Cardiac fibroblast (primary cell): ENCODE data around the gene NLGN1.

ENCODE experiments used
- DNase-seq, 2 donors: peaks; one replicate each; pipeline versions ENCODE4 v3.0.0 to v3.0.0-alpha.2; 2010; ENCODE audit warnings: low read depth in 2 of 2
- H3K4me3 ChIP-seq, 2 donors: replicated peaks in 1 of 2; 1 replicate in 1 of 2; 2 replicates in 1 of 2; pipeline ENCODE4 v1.5.1; 2011; ENCODE audit warnings: low read depth in 2 of 2, low read length in 2 of 2, mild to moderate bottlenecking in 2 of 2, moderate library complexity in 1 of 2
- TF ChIP-seq, protein P1 (sequence below): IDR thresholded peaks from one replicate; pipeline ENCODE4 v1.5.1; 2011; ENCODE audit warnings: low read depth, mild to moderate bottlenecking, low read length, inconsistent platforms

The NLGN1 gene

DNA sequence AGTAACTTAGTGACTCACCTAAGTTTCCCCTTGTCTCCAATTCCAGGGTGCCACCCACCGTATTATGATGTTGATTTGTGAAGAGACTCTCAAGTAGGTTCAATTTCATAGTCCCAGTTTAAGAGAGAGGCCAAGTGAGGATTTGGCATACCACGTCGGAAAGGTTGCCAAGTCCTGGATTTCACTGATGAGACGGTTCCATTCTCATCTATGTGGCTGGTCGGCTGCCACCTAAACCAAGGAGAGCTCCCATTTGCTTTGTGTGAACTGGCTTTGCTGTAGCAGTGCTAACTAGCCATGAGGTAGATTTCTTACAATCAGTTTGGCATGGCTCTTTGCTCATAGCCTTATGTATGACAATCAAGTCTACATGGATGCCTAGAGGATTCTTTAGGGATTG, 653.6 kb downstream of the NLGN1 start:
- TF ChIP-seq, protein P1, sequence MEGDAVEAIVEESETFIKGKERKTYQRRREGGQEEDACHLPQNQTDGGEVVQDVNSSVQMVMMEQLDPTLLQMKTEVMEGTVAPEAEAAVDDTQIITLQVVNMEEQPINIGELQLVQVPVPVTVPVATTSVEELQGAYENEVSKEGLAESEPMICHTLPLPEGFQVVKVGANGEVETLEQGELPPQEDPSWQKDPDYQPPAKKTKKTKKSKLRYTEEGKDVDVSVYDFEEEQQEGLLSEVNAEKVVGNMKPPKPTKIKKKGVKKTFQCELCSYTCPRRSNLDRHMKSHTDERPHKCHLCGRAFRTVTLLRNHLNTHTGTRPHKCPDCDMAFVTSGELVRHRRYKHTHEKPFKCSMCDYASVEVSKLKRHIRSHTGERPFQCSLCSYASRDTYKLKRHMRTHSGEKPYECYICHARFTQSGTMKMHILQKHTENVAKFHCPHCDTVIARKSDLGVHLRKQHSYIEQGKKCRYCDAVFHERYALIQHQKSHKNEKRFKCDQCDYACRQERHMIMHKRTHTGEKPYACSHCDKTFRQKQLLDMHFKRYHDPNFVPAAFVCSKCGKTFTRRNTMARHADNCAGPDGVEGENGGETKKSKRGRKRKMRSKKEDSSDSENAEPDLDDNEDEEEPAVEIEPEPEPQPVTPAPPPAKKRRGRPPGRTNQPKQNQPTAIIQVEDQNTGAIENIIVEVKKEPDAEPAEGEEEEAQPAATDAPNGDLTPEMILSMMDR = no peak
- no peak for DNase-seq
- no peak overlapping the region for H3K4me3 ChIP-seq

DNA sequence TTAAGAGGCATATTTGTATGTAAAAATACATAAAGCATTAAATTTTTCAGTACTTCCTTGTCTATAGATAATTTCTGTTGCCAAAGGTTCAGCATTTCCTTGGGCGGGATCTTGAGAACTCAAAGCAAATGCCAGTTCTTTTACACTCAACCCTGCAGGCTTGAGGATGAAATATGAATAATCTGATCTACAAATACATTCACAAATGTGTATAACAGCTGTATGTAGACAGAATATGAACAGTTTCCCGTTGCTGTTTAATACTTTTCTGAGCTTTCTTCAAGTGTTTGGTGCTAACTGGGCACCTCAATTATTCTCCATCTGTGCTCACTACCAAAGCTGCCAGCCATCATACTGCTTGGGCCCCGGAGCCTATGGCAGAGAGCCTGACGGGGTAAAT, 661.3 kb downstream of the NLGN1 start:
- TF ChIP-seq, protein P1 = no peak
- H3K4me3 ChIP-seq = no peak overlapping the region
- no peak for DNase-seq

DNA sequence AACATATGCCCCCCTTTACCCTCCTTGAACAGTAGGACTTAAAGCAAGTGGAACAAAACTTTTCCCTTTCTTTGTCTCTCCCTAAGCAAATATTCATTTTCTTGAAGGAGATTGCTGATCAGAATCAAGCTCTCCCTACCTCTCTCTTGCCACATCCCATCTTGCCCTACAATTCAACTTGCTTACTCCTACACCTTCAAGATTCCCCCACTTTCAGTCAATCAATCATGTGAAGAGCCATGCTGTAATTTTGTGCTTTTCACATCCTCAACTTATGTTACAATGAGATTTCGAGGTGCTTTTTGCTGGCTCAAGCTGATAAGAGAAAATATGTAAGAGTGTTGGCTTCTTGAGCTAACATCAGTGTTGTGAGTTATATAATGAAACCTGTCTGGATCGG, 662.9 kb downstream of the NLGN1 start:
- no peak overlapping the region for H3K4me3 ChIP-seq
- no peak for DNase-seq
- TF ChIP-seq, protein P1 = no peak

DNA sequence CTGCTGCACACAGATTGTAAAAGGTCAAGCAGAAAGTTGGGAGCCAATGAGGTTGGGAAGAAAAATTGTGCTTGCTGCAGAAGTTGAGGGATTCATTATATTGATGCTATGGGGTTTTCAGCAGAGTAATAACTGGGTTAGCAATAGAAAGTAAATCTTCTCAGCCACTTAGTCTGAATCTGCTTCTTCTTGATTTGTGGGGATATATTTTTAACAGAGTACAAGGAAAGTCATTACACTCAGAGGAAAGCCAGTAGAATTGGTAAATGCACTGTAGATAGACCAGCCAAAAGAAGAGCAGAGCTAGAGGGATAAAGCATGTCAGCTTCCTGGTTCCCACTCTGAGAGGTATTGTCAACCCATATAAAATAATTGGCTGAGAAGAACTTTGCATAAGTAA, 663.6 kb downstream of the NLGN1 start:
- TF ChIP-seq, protein P1 = no peak

DNA sequence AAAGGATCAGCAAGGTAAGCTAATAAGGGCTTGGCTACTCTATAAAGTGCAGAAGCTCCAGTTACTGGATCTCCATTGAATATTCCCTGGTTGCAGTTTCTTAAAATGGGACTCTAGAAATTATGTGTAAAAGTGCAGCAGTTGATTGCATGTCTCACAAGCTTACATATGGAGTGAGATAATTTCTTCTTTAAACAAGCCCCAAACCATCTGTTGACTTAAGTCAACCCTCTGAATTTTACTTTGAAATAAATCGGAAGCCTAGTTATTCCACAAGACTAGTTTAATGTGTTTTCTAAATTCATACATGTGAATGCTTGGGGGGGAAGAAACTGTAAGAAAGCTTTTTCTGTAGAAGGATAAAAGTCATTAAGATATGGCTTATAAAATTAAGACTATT, 664.2 kb downstream of the NLGN1 start:
- no peak overlapping the region for H3K4me3 ChIP-seq
- TF ChIP-seq, protein P1 = no peak
- no peak for DNase-seq

More for the DNA sequence above, 663.6 kb downstream of the NLGN1 start:
- DNase-seq = no peak
- no peak overlapping the region for H3K4me3 ChIP-seq

DNA sequence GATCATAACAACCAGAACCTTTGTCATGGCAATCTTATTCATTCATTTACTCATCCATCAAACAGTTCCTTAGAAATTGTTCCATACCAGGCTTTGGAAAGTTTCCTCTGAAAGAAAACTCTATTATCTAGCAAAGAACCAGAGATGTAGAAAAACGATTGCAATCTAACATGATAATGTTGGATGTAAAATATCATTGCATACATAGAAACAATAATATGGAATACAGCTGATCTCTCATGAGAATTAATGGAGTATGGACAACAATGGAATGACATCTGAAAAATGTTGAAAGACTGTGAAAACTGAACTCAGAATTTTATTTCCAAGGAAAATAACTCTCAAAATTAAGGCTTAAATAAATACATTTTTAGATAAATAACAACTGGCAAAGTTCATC, 665.4 kb downstream of the NLGN1 start:
- no peak overlapping the region for H3K4me3 ChIP-seq
- TF ChIP-seq, protein P1 = no peak
- no peak for DNase-seq

DNA sequence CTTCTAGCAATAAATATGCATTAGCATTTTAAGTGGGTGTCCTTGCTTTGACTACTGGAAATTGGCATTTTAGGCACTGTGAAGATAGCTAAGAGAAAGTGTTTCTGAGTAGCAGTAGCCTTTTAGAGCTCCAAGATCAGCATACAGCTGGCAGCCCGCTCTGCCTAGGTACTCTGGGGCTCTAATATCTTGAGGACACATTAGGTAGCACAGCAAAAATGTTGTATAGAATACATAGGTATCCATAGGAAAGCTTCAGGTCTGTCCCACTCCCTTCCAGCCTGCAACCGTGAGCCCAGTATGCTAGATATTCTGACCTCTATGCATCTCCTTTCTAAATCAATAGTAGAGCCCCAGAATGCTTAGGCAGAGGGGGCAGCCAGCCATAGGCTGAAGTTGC, 670.5 kb downstream of the NLGN1 start:
- no peak for DNase-seq
- TF ChIP-seq, protein P1 = no peak
- no peak overlapping the region for H3K4me3 ChIP-seq
